Astrocyte (in vitro differentiated cells and primary cell): ENCODE results near the gene CARS1. TPM values are rescaled to one million over a fixed set of nuclear protein-coding genes. Genes with fewer than 3 reads are reported as not detected.

ENCODE experiments used
- DNase-seq: peaks from one replicate; pipeline ENCODE4 v3.0.0-alpha.2; 2010; ENCODE audit warnings: low read depth
- FAIRE-seq: peaks from 2 replicates; lab custom pipeline; 2011; peaks lifted over from hg19 to GRCh38; lab: Jason Lieb, UNC
- H2AFZ ChIP-seq: 2 replicates; pipeline ENCODE4 v1.6.0; 2012; ENCODE audit warnings: low read depth, low read length, inconsistent platforms
- H3K27ac ChIP-seq: 2 replicates; pipeline ENCODE4 v1.5.1; 2011; ENCODE audit warnings: low read depth, low read length, inconsistent platforms
- H3K27me3 ChIP-seq: 2 replicates; pipeline ENCODE4 v1.6.0; 2011; ENCODE audit warnings: low read length, inconsistent platforms; ENCODE audit not compliant: insufficient read depth
- H3K36me3 ChIP-seq: 2 replicates; pipeline ENCODE4 v1.5.1; 2011; ENCODE audit warnings: low read length, inconsistent platforms; ENCODE audit not compliant: insufficient read depth
- H3K4me1 ChIP-seq: 2 replicates; pipeline ENCODE4 v1.5.1; 2011; ENCODE audit warnings: low read length, inconsistent platforms; ENCODE audit not compliant: insufficient read depth
- H3K4me2 ChIP-seq: 2 replicates; pipeline ENCODE4 v1.6.0; 2012; ENCODE audit warnings: low read length, inconsistent platforms
- H3K4me3 ChIP-seq: 2 replicates; pipeline ENCODE4 v1.5.1; 2011; ENCODE audit warnings: low read depth, mild to moderate bottlenecking, low read length, inconsistent platforms; ENCODE audit not compliant: insufficient read depth
- H3K79me2 ChIP-seq: 2 replicates; pipeline ENCODE4 v1.6.0; 2012; ENCODE audit warnings: mild to moderate bottlenecking, low read length, inconsistent platforms; ENCODE audit not compliant: insufficient read depth
- H3K9ac ChIP-seq: 2 replicates; pipeline ENCODE4 v1.6.0; 2012; ENCODE audit warnings: mild to moderate bottlenecking, low read length, inconsistent platforms
- H3K9me3 ChIP-seq: 2 replicates; pipeline ENCODE4 v1.5.1; 2012; ENCODE audit warnings: low read depth, mild to moderate bottlenecking, low read length, inconsistent platforms; ENCODE audit not compliant: insufficient read depth
- H4K20me1 ChIP-seq: 2 replicates; pipeline ENCODE4 v1.6.0; 2012; ENCODE audit warnings: low read length, inconsistent platforms; ENCODE audit not compliant: insufficient read depth
- H3K27ac Mint-ChIP-seq: one replicate; pipeline ENCODE4 v1.8.0; 2021; ENCODE audit warnings: mild to moderate bottlenecking, mixed read lengths; ENCODE audit not compliant: unreplicated experiment
- H3K27me3 Mint-ChIP-seq: one replicate; pipeline ENCODE4 v1.8.0; 2021; ENCODE audit warnings: low read depth, mixed read lengths; ENCODE audit not compliant: unreplicated experiment
- H3K36me3 Mint-ChIP-seq: one replicate; pipeline ENCODE4 v1.8.0; 2021; ENCODE audit warnings: low read depth, mixed read lengths; ENCODE audit not compliant: unreplicated experiment
- H3K4me1 Mint-ChIP-seq: one replicate; pipeline ENCODE4 v1.8.0; 2021; ENCODE audit warnings: low read depth, mixed read lengths; ENCODE audit not compliant: unreplicated experiment
- H3K4me3 Mint-ChIP-seq: one replicate; pipeline ENCODE4 v1.8.0; 2021; ENCODE audit warnings: mild to moderate bottlenecking, moderate library complexity, mixed read lengths; ENCODE audit not compliant: unreplicated experiment
- H3K9me3 Mint-ChIP-seq: one replicate; pipeline ENCODE4 v1.8.0; 2021; ENCODE audit warnings: mild to moderate bottlenecking, mixed read lengths; ENCODE audit not compliant: unreplicated experiment
- EZH2 ChIP-seq: IDR thresholded peaks from 2 replicates; pipeline ENCODE4 v1.6.1; 2012; ENCODE audit warnings: mild to moderate bottlenecking, low read length, inconsistent platforms; ENCODE audit not compliant: insufficient read depth
- total RNA-seq: library from RNA; stranded (reverse); gene quantifications from 2 replicates; pipeline ENCODE4 v1.2.1, GENCODE V29; 2021
- TF ChIP-seq, protein P1 (sequence below): IDR thresholded peaks from 2 replicates; pipeline ENCODE4 v1.5.1; 2011; ENCODE audit warnings: low read depth, mild to moderate bottlenecking, inconsistent platforms, low read length, moderate library complexity; ENCODE audit not compliant: insufficient read depth

CARS1 gene
- total RNA-seq, 1 donor from 2014 or later = 123 TPM

DNA sequence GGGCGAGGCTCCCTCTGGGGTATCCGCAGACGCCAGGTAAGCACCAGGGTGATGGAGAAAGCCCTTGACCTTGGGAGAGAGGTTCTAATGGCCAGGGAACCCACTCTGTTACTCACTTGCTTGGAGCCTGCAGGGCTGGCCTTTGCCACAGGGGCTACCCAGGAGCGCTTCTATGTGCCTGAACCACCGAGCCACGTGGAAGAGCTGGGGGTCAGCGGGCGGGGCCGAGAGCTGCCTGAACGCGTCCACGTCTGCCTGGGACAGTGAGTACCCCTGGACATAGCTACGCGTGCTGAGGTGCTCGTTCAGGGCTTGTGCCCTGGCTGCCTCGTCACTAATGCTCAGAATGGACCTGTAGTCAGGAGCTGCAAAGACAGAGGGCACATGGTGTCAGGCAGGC, 9.6 kb downstream of the CARS1 start:
- Histone ChIP-seq H3K9me3 (no peaks in the 10 kb centered on the region), H3K4me3 (no peak overlapping the region), H4K20me1 (peaks cover 89% of the 10 kb centered on the region), H3K9ac (no peak overlapping the region), H3K27me3 (no peaks in the 10 kb centered on the region), H3K79me2 (peaks cover 94% of the 10 kb centered on the region), H3K4me2 (no peak overlapping the region), H3K27ac (peak overlapping the region; percentile 3), H2AFZ (no peak overlapping the region), H3K36me3 (peaks cover 5% of the 10 kb centered on the region), H3K4me1 (peaks cover 33% of the 10 kb centered on the region)
- DNase-seq = no peak
- H3K4me3 Mint-ChIP-seq = peak overlapping the region; percentile 45
- no peaks in the 10 kb centered on the region for H3K27me3 Mint-ChIP-seq
- TF ChIP-seq, protein P1, sequence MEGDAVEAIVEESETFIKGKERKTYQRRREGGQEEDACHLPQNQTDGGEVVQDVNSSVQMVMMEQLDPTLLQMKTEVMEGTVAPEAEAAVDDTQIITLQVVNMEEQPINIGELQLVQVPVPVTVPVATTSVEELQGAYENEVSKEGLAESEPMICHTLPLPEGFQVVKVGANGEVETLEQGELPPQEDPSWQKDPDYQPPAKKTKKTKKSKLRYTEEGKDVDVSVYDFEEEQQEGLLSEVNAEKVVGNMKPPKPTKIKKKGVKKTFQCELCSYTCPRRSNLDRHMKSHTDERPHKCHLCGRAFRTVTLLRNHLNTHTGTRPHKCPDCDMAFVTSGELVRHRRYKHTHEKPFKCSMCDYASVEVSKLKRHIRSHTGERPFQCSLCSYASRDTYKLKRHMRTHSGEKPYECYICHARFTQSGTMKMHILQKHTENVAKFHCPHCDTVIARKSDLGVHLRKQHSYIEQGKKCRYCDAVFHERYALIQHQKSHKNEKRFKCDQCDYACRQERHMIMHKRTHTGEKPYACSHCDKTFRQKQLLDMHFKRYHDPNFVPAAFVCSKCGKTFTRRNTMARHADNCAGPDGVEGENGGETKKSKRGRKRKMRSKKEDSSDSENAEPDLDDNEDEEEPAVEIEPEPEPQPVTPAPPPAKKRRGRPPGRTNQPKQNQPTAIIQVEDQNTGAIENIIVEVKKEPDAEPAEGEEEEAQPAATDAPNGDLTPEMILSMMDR = no peak
- TF ChIP-seq EZH2 = no peak
- H3K4me1 Mint-ChIP-seq = peaks cover 72% of the 10 kb centered on the region
- no peak for FAIRE-seq
- no peaks in the 10 kb centered on the region for H3K9me3 Mint-ChIP-seq
- no peak overlapping the region for H3K27ac Mint-ChIP-seq
- H3K36me3 Mint-ChIP-seq = peaks cover 23% of the 10 kb centered on the region

DNA sequence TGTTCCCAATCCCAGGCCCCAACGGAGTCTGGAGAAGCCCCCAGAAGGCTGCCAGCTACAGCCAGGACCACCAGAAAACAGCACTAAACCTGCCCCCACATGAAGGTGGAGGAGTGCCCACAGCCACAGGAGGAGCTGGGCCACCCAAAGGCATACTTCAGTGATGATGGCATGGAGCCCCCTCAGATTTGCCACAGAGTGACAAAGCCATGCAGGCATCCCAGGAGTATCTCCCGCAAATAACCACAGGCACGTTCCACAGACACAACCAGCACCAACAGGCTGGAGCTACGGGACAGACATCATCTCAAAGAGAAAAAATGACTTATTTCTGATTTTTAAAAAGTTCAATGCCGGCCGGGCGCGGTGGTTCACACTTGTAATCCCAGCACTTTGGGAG, 10.6 kb downstream of the CARS1 start:
- Histone ChIP-seq H3K4me3 (no peak overlapping the region), H3K9me3 (no peaks in the 10 kb centered on the region), H3K27ac (no peak overlapping the region), H3K9ac (peak overlapping the region; percentile 27), H3K79me2 (peaks cover 93% of the 10 kb centered on the region), H4K20me1 (peaks cover 90% of the 10 kb centered on the region), H3K4me2 (no peak overlapping the region), H2AFZ (no peak overlapping the region), H3K36me3 (peaks cover 7% of the 10 kb centered on the region), H3K4me1 (peaks cover 35% of the 10 kb centered on the region), H3K27me3 (no peaks in the 10 kb centered on the region)
- no peaks in the 10 kb centered on the region for H3K9me3 Mint-ChIP-seq
- H3K4me3 Mint-ChIP-seq = peak overlapping the region; percentile 5
- TF ChIP-seq EZH2 = no peak
- TF ChIP-seq, protein P1 = no peak
- H3K27me3 Mint-ChIP-seq = no peaks in the 10 kb centered on the region
- peaks cover 24% of the 10 kb centered on the region for H3K36me3 Mint-ChIP-seq
- DNase-seq (peak; percentile 8), FAIRE-seq (no peak)
- H3K4me1 Mint-ChIP-seq = peaks cover 73% of the 10 kb centered on the region
- peak overlapping the region; percentile 7 for H3K27ac Mint-ChIP-seq

DNA sequence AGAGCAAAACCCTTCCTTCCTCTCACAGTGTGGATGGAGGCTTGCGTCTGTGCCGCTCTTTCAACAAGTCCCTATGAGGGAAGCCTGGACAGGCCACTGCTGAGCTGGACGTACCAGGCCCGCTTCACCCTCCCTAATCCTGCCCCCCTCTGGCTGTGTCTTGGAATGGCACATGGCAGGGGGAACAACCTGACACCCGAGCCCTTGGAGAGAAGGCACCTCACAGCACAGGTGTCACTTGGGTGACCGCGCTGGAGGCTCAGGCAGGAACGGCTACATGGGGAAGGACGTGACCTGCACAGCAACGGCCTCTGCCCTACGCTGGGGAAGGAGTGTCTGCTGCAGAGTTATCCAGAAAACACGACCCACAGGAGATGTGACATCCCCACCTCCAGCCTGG, 11.0 kb downstream of the CARS1 start:
- Mint-ChIP-seq H3K27me3 (no peaks in the 10 kb centered on the region), H3K4me1 (peaks cover 68% of the 10 kb centered on the region), H3K27ac (peak overlapping the region; percentile 66), H3K9me3 (no peaks in the 10 kb centered on the region), H3K36me3 (peaks cover 23% of the 10 kb centered on the region), H3K4me3 (no peak overlapping the region)
- Histone ChIP-seq H3K9me3 (no peaks in the 10 kb centered on the region), H3K9ac (peak overlapping the region; percentile 27), H3K4me2 (no peak overlapping the region), H3K79me2 (peaks cover 93% of the 10 kb centered on the region), H3K4me1 (peaks cover 35% of the 10 kb centered on the region), H4K20me1 (peaks cover 89% of the 10 kb centered on the region), H3K27ac (no peak overlapping the region), H3K4me3 (no peak overlapping the region), H3K36me3 (peaks cover 8% of the 10 kb centered on the region), H2AFZ (no peak overlapping the region), H3K27me3 (no peaks in the 10 kb centered on the region)
- DNase-seq (no peak), FAIRE-seq (no peak)
- TF ChIP-seq, protein P1 = no peak
